HepG2 (cell line): Measurements from ENCODE around the gene PCGF2. TPM values are rescaled to one million over a fixed set of nuclear protein-coding genes. Genes with fewer than 3 reads are reported as not detected.

Experiments
- ATAC-seq: fragments of 200-7000 bp; cut with Tn5 transposase; 3 replicates; pipeline ENCODE4 v1.9.1; 2020; ENCODE audit warnings: mild to moderate bottlenecking, moderate library complexity
- BruUV-seq: library from RNA; stranded (reverse); fragments of 400-500 nt; replicated peaks from 2 replicates; lab custom pipeline; 2021; lab: Mats Ljungman, UMichigan
- CTCF ChIA-PET: fragments of 300-600 bp; formaldehyde crosslinking; extraction: SDS; loops from one replicate; lab custom pipeline; 2021; ENCODE audit warnings: low total read pairs, inconsistent platforms, low intra/inter-chr PET ratio; lab: Yijun Ruan, JAX
- POLR2A ChIA-PET: fragments of 350-600 bp; sonication (Branson Sonifier 250); formaldehyde crosslinking; loops from one replicate; lab custom pipeline; 2020; ENCODE audit warnings: antibody characterized with exemption, inconsistent platforms; lab: Yijun Ruan, JAX
- DNase-seq: peaks from one replicate; pipeline ENCODE4 v3.0.0-alpha.2; 2015; ENCODE audit warnings: low spot score
- FAIRE-seq: peaks from 3 replicates; lab custom pipeline; 2011; peaks lifted over from hg19 to GRCh38; lab: Jason Lieb, UNC
- H2AFZ ChIP-seq: one replicate; pipeline ENCODE4 v1.6.1; 2011; ENCODE audit warnings: low read length, inconsistent platforms
- H3K27ac ChIP-seq: fragments of 300-600 bp; 3 replicates; pipeline ENCODE4 v1.8.0; 2011; ENCODE audit warnings: mixed run types, mild to moderate bottlenecking, mixed read lengths, low read length, inconsistent platforms; ENCODE audit not compliant: insufficient read depth; ENCODE audit errors: extremely low read length
- H3K27me3 ChIP-seq, 2 experiments: fragments of 200-600 bp in 1 of 2; 2 replicates in 1 of 2; 3 replicates in 1 of 2; pipeline versions ENCODE4 v1.6.0 to v1.8.0; 2011; ENCODE audit warnings: low read length in 2 of 2, mild to moderate bottlenecking in 2 of 2, moderate library complexity in 2 of 2, inconsistent platforms in 1 of 2; ENCODE audit not compliant: insufficient read depth in 2 of 2, control insufficient read depth in 1 of 2
- H3K36me3 ChIP-seq, 2 experiments: fragments of 200-600 bp in 1 of 2; replicated peaks in 1 of 2; 2 replicates in 1 of 2; 3 replicates in 1 of 2; pipeline versions ENCODE4 v1.5.1 to v1.8.0; 2011; ENCODE audit warnings: low read length in 2 of 2, inconsistent platforms in 1 of 2; ENCODE audit not compliant: insufficient read depth in 2 of 2, control insufficient read depth in 1 of 2
- H3K4me1 ChIP-seq: 2 replicates; pipeline ENCODE4 v1.5.1; 2012; ENCODE audit warnings: low read length, inconsistent platforms; ENCODE audit not compliant: insufficient read depth
- H3K4me2 ChIP-seq: 2 replicates; pipeline ENCODE4 v1.6.0; 2011; ENCODE audit warnings: low read depth, low read length, inconsistent platforms
- H3K4me3 ChIP-seq, 3 experiments: fragments of 200-600 bp in 1 of 3; sonication (generic), shearing (Covaris generic) in 1 of 3; replicated peaks in 1 of 3; 2 replicates each; pipeline ENCODE4 v1.5.1; 2011 to 2016; ENCODE audit warnings: low read length in 3 of 3, inconsistent platforms in 2 of 3, low read depth in 2 of 3, mild to moderate bottlenecking in 2 of 3, control low read depth in 1 of 3, mixed read lengths in 1 of 3; ENCODE audit not compliant: insufficient read depth in 1 of 3
- H3K79me2 ChIP-seq: one replicate; pipeline ENCODE4 v1.6.1; 2011; ENCODE audit warnings: low read length, inconsistent platforms; ENCODE audit not compliant: insufficient read depth
- H3K9ac ChIP-seq: 2 replicates; pipeline ENCODE4 v1.6.0; 2011; ENCODE audit warnings: mild to moderate bottlenecking, low read depth, low read length, inconsistent platforms; ENCODE audit not compliant: insufficient read depth
- H3K9me3 ChIP-seq: 2 replicates; pipeline ENCODE4 v1.5.1; 2012; ENCODE audit warnings: mild to moderate bottlenecking, low read length
- H4K20me1 ChIP-seq: 2 replicates; pipeline ENCODE4 v1.6.0; 2011; ENCODE audit warnings: inconsistent platforms, mild to moderate bottlenecking, low read length, moderate library complexity; ENCODE audit not compliant: insufficient read depth
- AHR ChIP-seq: IDR thresholded peaks from 2 replicates; pipeline ENCODE4 v1.6.1; 2018; ENCODE audit warnings: missing genetic modification reagents, missing compliant biosample characterization
- BRF2 ChIP-seq: sonication (generic); formaldehyde crosslinking; IDR thresholded peaks from 2 replicates; pipeline ENCODE4 v1.8.1; 2022; ENCODE audit warnings: mild to moderate bottlenecking, missing genetic modification reagents
- CCDC6 ChIP-seq: sonication (generic); formaldehyde crosslinking; IDR thresholded peaks from 2 replicates; pipeline ENCODE4 v1.8.1; 2022; ENCODE audit warnings: mild to moderate bottlenecking, missing genetic modification reagents, moderate library complexity
- GZF1 ChIP-seq: sonication (generic); formaldehyde crosslinking; IDR thresholded peaks from 2 replicates; pipeline ENCODE4 v1.5.1; 2020; ENCODE audit warnings: mild to moderate bottlenecking, missing genetic modification reagents
- HMGXB4 ChIP-seq, 2 experiments: sonication (generic) in 1 of 2; formaldehyde crosslinking in 1 of 2; IDR thresholded peaks; 2 replicates each; pipeline versions ENCODE4 v1.4.0 to v1.6.1; 2018 to 2020; ENCODE audit warnings: missing genetic modification reagents in 2 of 2, borderline replicate concordance in 1 of 2, low read depth in 1 of 2, mild to moderate bottlenecking in 1 of 2, missing biosample characterization in 1 of 2
- HOXD1 ChIP-seq: sonication (generic); formaldehyde crosslinking; IDR thresholded peaks from 2 replicates; pipeline ENCODE4 v1.5.0; 2020; ENCODE audit warnings: missing genetic modification reagents
- MAZ ChIP-seq, 2 experiments: sonication (generic) in 1 of 2; formaldehyde crosslinking in 1 of 2; IDR thresholded peaks; 2 replicates each; pipeline versions ENCODE4 v1.5.0 to v1.6.1; 2012 to 2020; ENCODE audit warnings: low read depth in 2 of 2, mild to moderate bottlenecking in 2 of 2, borderline replicate concordance in 1 of 2, improper control_type of control experiment in 1 of 2, low read length in 1 of 2, missing genetic modification reagents in 1 of 2, moderate library complexity in 1 of 2
- ZNF124 ChIP-seq: sonication (generic); formaldehyde crosslinking; IDR thresholded peaks from 2 replicates; pipeline ENCODE4 v1.4.0; 2020; ENCODE audit warnings: missing genetic modification reagents
- ZNF207 ChIP-seq: fragments of 450-650 bp; IDR thresholded peaks from 2 replicates; pipeline ENCODE4 v1.6.1; 2016; ENCODE audit warnings: antibody characterized with exemption, borderline replicate concordance
- ZNF317 ChIP-seq: sonication (generic); formaldehyde crosslinking; IDR thresholded peaks from 2 replicates; pipeline ENCODE4 v1.5.0; 2020; ENCODE audit warnings: mild to moderate bottlenecking, missing genetic modification reagents
- ZNF326 ChIP-seq: sonication (generic); formaldehyde crosslinking; IDR thresholded peaks from 2 replicates; pipeline ENCODE4 v1.4.0; 2020; ENCODE audit warnings: missing genetic modification reagents, borderline replicate concordance
- ZNF335 ChIP-seq: sonication (generic); formaldehyde crosslinking; IDR thresholded peaks from 2 replicates; pipeline ENCODE4 v1.4.0; 2020; ENCODE audit warnings: missing genetic modification reagents
- ZNF672 ChIP-seq: sonication (generic); formaldehyde crosslinking; IDR thresholded peaks from 2 replicates; pipeline ENCODE4 v1.8.1; 2022; ENCODE audit warnings: missing genetic modification reagents
- ZNF775 ChIP-seq: sonication (generic); formaldehyde crosslinking; IDR thresholded peaks from 2 replicates; pipeline ENCODE4 v1.4.0; 2020; ENCODE audit warnings: missing genetic modification reagents, mild to moderate bottlenecking, moderate library complexity, borderline replicate concordance
- ZNF883 ChIP-seq: sonication (generic); formaldehyde crosslinking; IDR thresholded peaks from 2 replicates; pipeline ENCODE4 v1.5.1; 2020; ENCODE audit warnings: mild to moderate bottlenecking, missing genetic modification reagents; ENCODE audit errors: not compliant biosample characterization
- WGBS: methylation state at CpG from one replicate; pipeline ENCODE4 v1.1.6; 2017; ENCODE audit warnings: low lambda C conversion rate; 5-methylcytosine and 5-hydroxymethylcytosine counted together
- in situ Hi-C: cut with HindIII; loops from 2 replicates; pipeline ENCODE4 v1.10.0; 2017; ENCODE audit warnings: low pct_unique_long_range_greater_than_20kb; ENCODE audit not compliant: extremely low pct_ligation_motif_present
- intact Hi-C: fragments of 100-400 bp; cut with micrococcal nuclease; formaldehyde crosslinking; loops from one replicate; pipeline ENCODE4 v1.10.0; 2022; ENCODE audit not compliant: unreplicated experiment
- polyA plus RNA-seq, 8 experiments: library from polyadenylated mRNA; depleted of rRNA in 3 of 8; stranded (reverse) in 7 of 8; unstranded in 1 of 8; fragments of >200 nt; fragmentation: Illumina TruSeq in 4 of 8; extraction: Trizol in 4 of 8; gene quantifications; 2 replicates each; pipeline versions ENCODE4 v1.2.1 to v1.2.3, GENCODE V29; 2011 to 2016; ENCODE audit warnings: low read depth in 4 of 8, missing spikeins in 1 of 8, mixed read lengths in 1 of 8; ENCODE audit not compliant: insufficient read depth in 1 of 8
- total RNA-seq, 5 experiments: library from RNA; depleted of rRNA; stranded (reverse); fragments of >200 nt; fragmentation: Illumina TruSeq; extraction: Trizol; gene quantifications; 2 replicates each; pipeline ENCODE4 v1.2.3, GENCODE V29; 2016; ENCODE audit warnings: low read depth in 1 of 5
- TF ChIP-seq, protein P1 (sequence below): IDR thresholded peaks from 2 replicates; pipeline ENCODE4 v1.6.1; 2016
- TF ChIP-seq, protein P2 (sequence below): sonication (generic); formaldehyde crosslinking; IDR thresholded peaks from 2 replicates; pipeline ENCODE4 v1.4.0; 2020; ENCODE audit warnings: mild to moderate bottlenecking, missing genetic modification reagents

The PCGF2 gene
- total and polyA plus RNA-seq, 2 of the 13 experiments (the other 11 are each of a cell fraction or from before 2014, with no cell fraction given) = 11.6 to 29.4 TPM

DNA sequence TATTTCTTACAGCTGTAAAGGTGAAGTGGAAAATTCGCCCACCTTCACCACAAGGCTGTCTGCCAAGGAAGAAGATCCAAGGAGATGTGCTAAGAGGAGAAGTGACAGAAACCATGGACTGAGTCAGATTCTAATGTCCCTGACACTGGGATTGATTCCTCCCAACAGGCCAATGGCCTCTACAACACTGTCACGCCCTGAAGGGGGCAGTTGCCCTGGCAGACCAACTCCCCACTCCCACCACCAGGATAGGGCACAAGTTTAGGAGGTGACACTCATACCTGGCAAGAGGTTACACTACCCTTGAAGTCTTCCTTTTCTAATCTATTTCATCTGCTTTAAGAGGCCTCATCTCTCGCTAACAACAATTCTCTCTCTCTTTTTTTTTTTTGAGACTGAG lies 35.1 kb upstream of the PCGF2 start (continued):
- TF ChIP-seq ZNF124 (CRISPR knock-in tag) (no peak), AHR (CRISPR knock-in tag) (no peak), GZF1 (CRISPR knock-in tag) (no peak), ZNF335 (CRISPR knock-in tag) (no peak), HMGXB4 (CRISPR knock-in tag; IDR thresholded peaks at IDR 0.05; ENCODE audit: borderline replicate concordance in 1 of 2, low read depth in 1 of 2) (no peak), ZNF207 (no peak)
- TF ChIP-seq, protein P1, sequence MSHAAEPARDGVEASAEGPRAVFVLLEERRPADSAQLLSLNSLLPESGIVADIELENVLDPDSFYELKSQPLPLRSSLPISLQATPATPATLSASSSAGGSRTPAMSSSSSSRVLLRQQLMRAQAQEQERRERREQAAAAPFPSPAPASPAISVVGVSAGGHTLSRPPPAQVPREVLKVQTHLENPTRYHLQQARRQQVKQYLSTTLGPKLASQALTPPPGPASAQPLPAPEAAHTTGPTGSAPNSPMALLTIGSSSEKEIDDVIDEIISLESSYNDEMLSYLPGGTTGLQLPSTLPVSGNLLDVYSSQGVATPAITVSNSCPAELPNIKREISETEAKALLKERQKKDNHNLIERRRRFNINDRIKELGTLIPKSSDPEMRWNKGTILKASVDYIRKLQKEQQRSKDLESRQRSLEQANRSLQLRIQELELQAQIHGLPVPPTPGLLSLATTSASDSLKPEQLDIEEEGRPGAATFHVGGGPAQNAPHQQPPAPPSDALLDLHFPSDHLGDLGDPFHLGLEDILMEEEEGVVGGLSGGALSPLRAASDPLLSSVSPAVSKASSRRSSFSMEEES = no peak
- TF ChIP-seq, protein P2, sequence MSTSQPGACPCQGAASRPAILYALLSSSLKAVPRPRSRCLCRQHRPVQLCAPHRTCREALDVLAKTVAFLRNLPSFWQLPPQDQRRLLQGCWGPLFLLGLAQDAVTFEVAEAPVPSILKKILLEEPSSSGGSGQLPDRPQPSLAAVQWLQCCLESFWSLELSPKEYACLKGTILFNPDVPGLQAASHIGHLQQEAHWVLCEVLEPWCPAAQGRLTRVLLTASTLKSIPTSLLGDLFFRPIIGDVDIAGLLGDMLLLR = no peak

DNA sequence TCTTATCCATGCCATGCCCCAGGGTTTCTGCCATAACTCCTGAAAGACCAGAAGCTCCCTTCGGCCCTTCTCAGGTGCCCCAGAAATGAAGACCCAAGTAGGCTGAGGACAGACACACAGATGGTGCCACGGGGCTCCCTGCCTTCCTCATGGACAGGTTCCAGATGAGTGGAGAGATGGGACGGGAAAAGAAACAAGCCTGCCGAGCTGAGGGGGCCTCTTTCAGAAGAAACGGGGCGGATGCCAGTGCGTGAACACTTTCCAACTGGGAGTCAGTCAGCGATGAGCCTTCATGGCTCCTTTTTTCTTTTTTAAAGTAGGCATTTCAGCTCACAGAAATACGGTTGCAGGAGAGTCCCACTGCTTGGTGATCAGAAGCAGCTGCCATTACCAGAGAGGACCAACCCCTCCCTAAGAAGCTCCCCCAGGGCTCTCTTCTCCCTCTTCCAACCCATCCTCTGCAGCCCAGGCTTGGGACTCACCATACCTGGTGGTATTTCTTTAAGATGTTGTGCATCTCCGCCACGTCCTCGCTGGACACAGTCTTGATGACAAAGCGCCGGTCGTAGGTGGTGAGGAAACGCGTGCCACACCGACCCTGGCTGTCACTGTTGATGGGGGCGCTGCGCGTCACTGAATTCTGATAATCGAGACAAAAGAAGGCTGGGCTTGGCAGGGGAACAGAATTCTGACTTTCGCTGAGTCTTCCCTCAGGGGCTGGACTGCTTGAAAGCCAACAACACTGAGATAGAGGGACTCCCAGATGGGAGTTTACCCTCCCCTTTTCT lies 32.0 kb upstream of the PCGF2 start:
- Histone ChIP-seq H3K27ac (no peak overlapping the region), H4K20me1 (no peaks in the 10 kb centered on the region), H3K36me3 (peaks cover 62 to 88% of the 10 kb centered on the region in 2 experiments), H3K27me3 (no peaks in the 10 kb centered on the region), H3K4me1 (no peaks in the 10 kb centered on the region), H3K4me3 (no peak overlapping the region), H2AFZ (no peak overlapping the region)
- DNase-seq (no peak), ATAC-seq (no peak), FAIRE-seq (no peak)
- ChIA-PET POLR2A (interaction anchor here (1.2 kb wide), 1 partner anchor 18 kb away, joined by 3 read pairs; no protein-coding TSS in a partner anchor), CTCF (no interaction called here)
- 98% methylated on average over 23 of the region's 23 CpGs for WGBS
- intact Hi-C loops = no loop called here
- in situ Hi-C loops = no loop called here
- BruUV-seq = no TSS peak
- TF ChIP-seq ZNF317 (CRISPR knock-in tag) (no peak), BRF2 (CRISPR knock-in tag) (no peak), ZNF883 (CRISPR knock-in tag) (no peak), ZNF775 (no peak), HOXD1 (CRISPR knock-in tag) (no peak), ZNF672 (no peak), ZNF326 (CRISPR knock-in tag) (no peak), CCDC6 (CRISPR knock-in tag) (no peak), MAZ (IDR thresholded peaks at IDR 0.05; ENCODE audit: borderline replicate concordance, low read depth, low read length) (no peak), MAZ (CRISPR knock-in tag; IDR thresholded peaks at IDR 0.05; ENCODE audit: low read depth) (no peak)
- TF ChIP-seq, all 625 proteins: peak for 0
- no peak overlapping the region for H3K4me2 ChIP-seq
- no peaks in the 10 kb centered on the region for H3K79me2 ChIP-seq
- H3K9ac ChIP-seq = no peak overlapping the region
- H3K9me3 ChIP-seq = no peaks in the 10 kb centered on the region
